Stomach (tissue), 4 donors: ENCODE measurements around the gene GPBP1.

Source experiments
- CTCF ChIP-seq, 7 experiments: fragments of 450-650 bp in 4 of 7; fragments of 200-600 bp in 3 of 7; sonication (generic) in 3 of 7; IDR thresholded peaks; one replicate each; pipeline ENCODE4 v1.5.1; 2016 to 2019; ENCODE audit warnings: antibody characterized with exemption in 7 of 7, control low read depth in 2 of 7, mild to moderate bottlenecking in 1 of 7
- POLR2A ChIP-seq, 4 donors: fragments of 450-650 bp; IDR thresholded peaks; one replicate each; pipeline ENCODE4 v1.6.1; 2016; ENCODE audit warnings: antibody characterized with exemption in 4 of 4, control low read depth in 2 of 4, mild to moderate bottlenecking in 1 of 4, moderate library complexity in 1 of 4
- POLR2AphosphoS5 ChIP-seq, 3 donors: sonication (generic); formaldehyde crosslinking; IDR thresholded peaks; one replicate each; pipeline ENCODE4 v1.6.1; 2016; ENCODE audit warnings: antibody characterized with exemption in 3 of 3

- TF ChIP-seq CTCF (IDR thresholded peaks at IDR 0.05) (no peak), POLR2A (IDR thresholded peaks at IDR 0.05) (no peak), POLR2AphosphoS5 (IDR thresholded peaks at IDR 0.05) (no peak)
Observed at GRCh38 chr5:57258052-57258451, 84.2 kb downstream of the GPBP1 start.
